ENCODE measurements around the gene FAM20B. TPM values are rescaled to one million over a fixed set of nuclear protein-coding genes. Genes with fewer than 3 reads are reported as not detected.

Gene FAM20B
- total and polyA plus RNA-seq, 8 donors: 5.4 to 24.6 (median 16.0) TPM

DNA sequence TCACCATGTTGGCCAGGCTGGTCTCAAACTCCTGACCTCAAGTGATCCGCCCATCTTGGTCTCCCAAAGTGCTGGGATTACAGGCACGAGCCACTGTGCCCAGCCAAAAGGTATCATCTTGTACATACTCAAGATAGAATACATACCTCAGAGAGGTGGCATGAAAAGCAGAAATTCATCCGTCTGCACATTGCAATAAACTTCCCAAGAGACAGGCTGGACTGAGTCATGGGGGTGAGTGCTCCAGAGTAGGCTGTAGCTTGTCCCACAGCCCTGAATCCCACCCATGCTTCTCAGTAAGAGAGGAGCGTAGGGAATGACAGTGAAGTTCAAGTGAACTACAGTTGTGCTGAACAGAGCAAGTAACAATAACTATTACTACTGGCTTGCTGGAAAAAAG is 75.9 kb downstream of the FAM20B start:
- FAIRE-seq (no peak), DNase-seq (no peak), ATAC-seq (no peak)
- H3K36me3 ChIP-seq: peaks cover 0 to 3% (median 0%) of the 10 kb centered on the region in 3 donors
- no peak overlapping the region for H3K4me3 ChIP-seq
- no peaks in the 10 kb centered on the region for H3K27me3 ChIP-seq
- WGBS, 2 donors: 96 to 97% methylated on average over 4 of the region's 4 CpGs
- H3K27ac ChIP-seq: no peak overlapping the region
- intact Hi-C loops (cut with DNase I): no loop called here
- TF ChIP-seq, protein P1, sequence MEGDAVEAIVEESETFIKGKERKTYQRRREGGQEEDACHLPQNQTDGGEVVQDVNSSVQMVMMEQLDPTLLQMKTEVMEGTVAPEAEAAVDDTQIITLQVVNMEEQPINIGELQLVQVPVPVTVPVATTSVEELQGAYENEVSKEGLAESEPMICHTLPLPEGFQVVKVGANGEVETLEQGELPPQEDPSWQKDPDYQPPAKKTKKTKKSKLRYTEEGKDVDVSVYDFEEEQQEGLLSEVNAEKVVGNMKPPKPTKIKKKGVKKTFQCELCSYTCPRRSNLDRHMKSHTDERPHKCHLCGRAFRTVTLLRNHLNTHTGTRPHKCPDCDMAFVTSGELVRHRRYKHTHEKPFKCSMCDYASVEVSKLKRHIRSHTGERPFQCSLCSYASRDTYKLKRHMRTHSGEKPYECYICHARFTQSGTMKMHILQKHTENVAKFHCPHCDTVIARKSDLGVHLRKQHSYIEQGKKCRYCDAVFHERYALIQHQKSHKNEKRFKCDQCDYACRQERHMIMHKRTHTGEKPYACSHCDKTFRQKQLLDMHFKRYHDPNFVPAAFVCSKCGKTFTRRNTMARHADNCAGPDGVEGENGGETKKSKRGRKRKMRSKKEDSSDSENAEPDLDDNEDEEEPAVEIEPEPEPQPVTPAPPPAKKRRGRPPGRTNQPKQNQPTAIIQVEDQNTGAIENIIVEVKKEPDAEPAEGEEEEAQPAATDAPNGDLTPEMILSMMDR (IDR thresholded peaks at IDR 0.05): no peak
- H3K9me3 ChIP-seq: no peaks in the 10 kb centered on the region
- H3K4me1 ChIP-seq: no peaks in the 10 kb centered on the region

DNA sequence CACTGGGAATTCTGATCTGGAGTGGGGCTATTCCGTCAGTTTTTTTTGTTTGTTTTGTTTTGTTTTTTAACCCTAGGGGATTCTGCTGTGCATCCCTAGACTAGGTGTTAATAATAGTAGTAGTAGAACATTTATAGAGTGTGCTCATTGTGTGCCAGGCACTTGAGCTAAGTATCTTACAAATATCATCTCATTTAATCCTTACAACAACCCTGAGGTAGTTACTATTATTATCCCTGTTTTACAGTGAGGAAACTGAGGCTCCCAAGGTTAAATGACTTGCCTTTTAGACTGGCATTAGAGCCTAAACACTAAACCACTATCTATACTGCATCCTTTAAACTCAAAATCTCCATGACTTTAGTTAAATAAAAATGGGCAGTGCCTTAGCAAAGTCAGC is 78.3 kb downstream of the FAM20B start:
- no peak overlapping the region for H3K27ac ChIP-seq
- H3K4me3 ChIP-seq: no peak overlapping the region

DNA sequence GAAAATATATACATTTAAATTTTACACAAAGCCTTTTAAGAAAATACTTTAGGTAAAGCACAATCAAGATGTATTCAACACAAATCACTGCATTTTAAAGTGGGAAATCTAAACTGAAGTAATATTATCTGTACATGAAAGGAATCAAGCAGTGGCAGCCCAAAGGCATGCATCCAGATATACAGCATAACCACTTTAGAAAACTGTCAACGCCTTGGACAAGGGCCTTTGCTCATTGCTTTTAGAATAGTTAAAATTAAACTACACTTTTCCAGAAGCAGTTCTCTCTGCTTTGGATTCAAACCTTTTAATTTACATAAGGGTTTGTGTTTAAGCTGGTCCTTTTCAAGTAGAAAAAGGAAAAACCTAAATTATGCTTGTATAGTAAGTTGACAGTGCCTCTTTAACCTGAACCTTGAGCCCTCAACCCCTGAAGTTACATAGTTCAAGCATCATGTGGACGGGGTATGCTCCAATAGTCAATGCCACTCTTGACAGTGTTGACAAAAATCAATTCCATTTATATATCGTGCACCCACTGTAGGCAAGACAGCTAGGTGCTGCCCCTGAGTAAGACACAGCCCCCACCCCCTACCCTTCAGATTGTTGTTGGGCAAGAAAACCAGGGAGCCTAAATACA is 79.0 kb downstream of the FAM20B start:
- DNase-seq (no peak), ATAC-seq (no peak), FAIRE-seq (no peak)
- H3K27me3 ChIP-seq: no peaks in the 10 kb centered on the region
- peaks cover 0 to 29% (median 11%) of the 10 kb centered on the region in 3 donors for H3K36me3 ChIP-seq
- H3K4me3 ChIP-seq: no peak overlapping the region
- TF ChIP-seq, protein P1 (IDR thresholded peaks at IDR 0.05): no peak
- no peaks in the 10 kb centered on the region for H3K4me1 ChIP-seq
- H3K9me3 ChIP-seq: no peaks in the 10 kb centered on the region
- intact Hi-C loops (cut with DNase I): no loop called here
- H3K27ac ChIP-seq: no peak overlapping the region
- 91 to 92% methylated on average over 3 of the region's 3 CpGs for WGBS, 2 donors

More for the DNA sequence above, 78.3 kb downstream of the FAM20B start:
- 90 to 95% methylated on average over 1 of the region's 1 CpG for WGBS, 2 donors
- no peak for DNase-seq
- Histone ChIP-seq H3K27me3 (no peaks in the 10 kb centered on the region), H3K9me3 (no peaks in the 10 kb centered on the region), H3K36me3 (peaks cover 0 to 22% (median 11%) of the 10 kb centered on the region in 3 donors), H3K4me1 (no peaks in the 10 kb centered on the region)
- ATAC-seq: no peak
- intact Hi-C loops (cut with DNase I): no loop called here
- no peak for FAIRE-seq
- TF ChIP-seq, protein P1 (IDR thresholded peaks at IDR 0.05): no peak

DNA sequence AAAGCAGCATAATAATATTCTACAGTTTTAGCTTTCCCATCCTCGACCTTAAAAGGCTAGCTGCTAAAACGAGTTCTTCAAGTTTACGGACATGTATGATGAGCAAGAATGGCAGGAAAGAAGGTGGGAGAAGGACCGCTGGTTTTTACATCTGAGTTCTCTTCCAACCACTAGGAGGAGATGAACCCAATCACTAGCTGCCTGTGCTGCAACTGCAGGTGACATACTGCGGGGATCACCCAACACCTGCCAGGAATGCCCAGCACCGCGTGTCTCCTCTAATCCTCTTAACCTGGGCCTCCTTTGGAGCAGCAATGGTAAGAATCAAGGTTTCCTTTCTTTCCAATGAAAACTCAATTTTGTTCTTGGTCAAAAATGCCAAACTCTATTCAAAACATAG is 79.7 kb downstream of the FAM20B start:
- no peak overlapping the region for H3K4me3 ChIP-seq
- H3K36me3 ChIP-seq: peaks cover 0 to 36% (median 11%) of the 10 kb centered on the region in 3 donors
- intact Hi-C loops (cut with DNase I): no loop called here
- ATAC-seq (peak in 3 of 4 donors; percentile 74 to 79 (median 79)), FAIRE-seq (no peak), DNase-seq (no peak)
- H3K27me3 ChIP-seq: no peaks in the 10 kb centered on the region
- H3K9me3 ChIP-seq: no peaks in the 10 kb centered on the region
- 55 to 66% methylated on average over 7 of the region's 7 CpGs for WGBS, 2 donors
- TF ChIP-seq, protein P1 (IDR thresholded peaks at IDR 0.05): peak in 1 of 4 donors; percentile 28
- H3K27ac ChIP-seq: no peak overlapping the region
- H3K4me1 ChIP-seq: no peaks in the 10 kb centered on the region

Data from pancreas (tissue), 10 donors.